HepG2 (cell line): ENCODE results near the gene UQCRC1. TPM values are rescaled to one million over a fixed set of nuclear protein-coding genes. Genes with fewer than 3 reads are reported as not detected.

Experiments used
- ATF4 ChIP-seq, 2 experiments: fragments of 450-650 bp in 1 of 2; sonication (generic) in 1 of 2; formaldehyde crosslinking; IDR thresholded peaks; 2 replicates each; pipeline versions ENCODE4 v1.5.0 to v1.8.0; 2020 to 2022; ENCODE audit warnings: mild to moderate bottlenecking in 1 of 2, missing genetic modification reagents in 1 of 2
- HDAC1 ChIP-seq: sonication (generic); formaldehyde crosslinking; IDR thresholded peaks from 2 replicates; pipeline ENCODE4 v1.5.1; 2020; ENCODE audit warnings: mild to moderate bottlenecking, missing genetic modification reagents
- HOXA5 ChIP-seq: sonication (generic); formaldehyde crosslinking; IDR thresholded peaks from 2 replicates; pipeline ENCODE4 v1.4.0; 2020; ENCODE audit warnings: missing genetic modification reagents
- MTF2 ChIP-seq: sonication (generic); formaldehyde crosslinking; IDR thresholded peaks from 2 replicates; pipeline ENCODE4 v1.5.0; 2020; ENCODE audit warnings: missing genetic modification reagents, borderline replicate concordance
- NKX3-1 ChIP-seq: sonication (generic); formaldehyde crosslinking; IDR thresholded peaks from 2 replicates; pipeline ENCODE4 v1.5.0; 2020; ENCODE audit warnings: missing genetic modification reagents
- POGZ ChIP-seq: sonication (generic); formaldehyde crosslinking; IDR thresholded peaks from 2 replicates; pipeline ENCODE4 v1.4.0; 2020; ENCODE audit warnings: mild to moderate bottlenecking, missing genetic modification reagents
- ZBTB40 ChIP-seq, 2 experiments: fragments of 450-650 bp in 1 of 2; sonication (generic) in 1 of 2; formaldehyde crosslinking in 1 of 2; IDR thresholded peaks; 2 replicates each; pipeline versions ENCODE4 v1.6.1 to v1.8.0; 2016 to 2022; ENCODE audit warnings: antibody characterized with exemption in 1 of 2, mild to moderate bottlenecking in 1 of 2, missing genetic modification reagents in 1 of 2
- ZNF576 ChIP-seq: sonication (generic); formaldehyde crosslinking; IDR thresholded peaks from 2 replicates; pipeline ENCODE4 v1.4.0; 2020; ENCODE audit warnings: mild to moderate bottlenecking, missing genetic modification reagents
- polyA plus RNA-seq, 8 experiments: library from polyadenylated mRNA; depleted of rRNA in 3 of 8; stranded (reverse) in 7 of 8; unstranded in 1 of 8; fragments of >200 nt; fragmentation: Illumina TruSeq in 4 of 8; extraction: Trizol in 4 of 8; gene quantifications; 2 replicates each; pipeline versions ENCODE4 v1.2.1 to v1.2.3, GENCODE V29; 2011 to 2016; ENCODE audit warnings: low read depth in 4 of 8, missing spikeins in 1 of 8, mixed read lengths in 1 of 8; ENCODE audit not compliant: insufficient read depth in 1 of 8
- total RNA-seq, 5 experiments: library from RNA; depleted of rRNA; stranded (reverse); fragments of >200 nt; fragmentation: Illumina TruSeq; extraction: Trizol; gene quantifications; 2 replicates each; pipeline ENCODE4 v1.2.3, GENCODE V29; 2016; ENCODE audit warnings: low read depth in 1 of 5

The UQCRC1 gene
- total and polyA plus RNA-seq, 2 of the 13 experiments (the other 11 are each of a cell fraction or from before 2014, with no cell fraction given): 316 to 680 TPM

GRCh38 chr3:48553361-48553760 lies 56.1 kb downstream of the UQCRC1 start (continued):
- TF ChIP-seq ZBTB40 (IDR thresholded peaks at IDR 0.05): no peak
- no peak for TF ChIP-seq ZBTB40 (CRISPR knock-in tag; IDR thresholded peaks at IDR 0.05)
- TF ChIP-seq NKX3-1 (CRISPR knock-in tag): no peak
- TF ChIP-seq ATF4 (CRISPR knock-in tag; IDR thresholded peaks at IDR 0.05): no peak
- no peak for TF ChIP-seq HOXA5 (CRISPR knock-in tag)
- no peak for TF ChIP-seq ZNF576
- no peak for TF ChIP-seq MTF2 (CRISPR knock-in tag)
- no peak for TF ChIP-seq POGZ (CRISPR knock-in tag)
- no peak for TF ChIP-seq HDAC1 (CRISPR knock-in tag)
